Neutrophil (primary cell): Measurements from ENCODE around the gene BIN1.

Experiments
- H3K27ac ChIP-seq: fragments of 200-600 bp; sonication (generic); 2 replicates; pipeline ENCODE4 v1.5.1; 2016; ENCODE audit warnings: mild to moderate bottlenecking, moderate library complexity
- H3K27me3 ChIP-seq: fragments of 200-600 bp; sonication (generic); 2 replicates; pipeline ENCODE4 v1.6.0; 2016; ENCODE audit warnings: mild to moderate bottlenecking
- H3K36me3 ChIP-seq: fragments of 200-600 bp; sonication (generic); 2 replicates; pipeline ENCODE4 v1.5.1; 2017
- H3K4me1 ChIP-seq, 2 experiments: fragments of 200-600 bp in 1 of 2; sonication (generic) in 1 of 2; 1 replicate in 1 of 2; 2 replicates in 1 of 2; pipeline versions ENCODE4 v1.5.1 to v1.6.1; 2013 to 2016; ENCODE audit warnings: low read depth in 1 of 2, low read length in 1 of 2, mild to moderate bottlenecking in 1 of 2, moderate library complexity in 1 of 2; ENCODE audit not compliant: control insufficient read depth in 1 of 2, insufficient read depth in 1 of 2
- H3K4me3 ChIP-seq, 2 experiments: fragments of 200-600 bp in 1 of 2; sonication (generic) in 1 of 2; 1 replicate in 1 of 2; 2 replicates in 1 of 2; pipeline ENCODE4 v1.5.1; 2013 to 2016; ENCODE audit warnings: low read depth in 1 of 2, low read length in 1 of 2, mild to moderate bottlenecking in 1 of 2, moderate library complexity in 1 of 2
- H3K9me3 ChIP-seq: fragments of 200-600 bp; sonication (generic); 2 replicates; pipeline ENCODE4 v1.5.1; 2016
- CTCF ChIP-seq: fragments of 200-600 bp; sonication (generic); IDR thresholded peaks from 2 replicates; pipeline ENCODE4 v1.5.1; 2016; ENCODE audit warnings: antibody characterized with exemption

The BIN1 gene

DNA sequence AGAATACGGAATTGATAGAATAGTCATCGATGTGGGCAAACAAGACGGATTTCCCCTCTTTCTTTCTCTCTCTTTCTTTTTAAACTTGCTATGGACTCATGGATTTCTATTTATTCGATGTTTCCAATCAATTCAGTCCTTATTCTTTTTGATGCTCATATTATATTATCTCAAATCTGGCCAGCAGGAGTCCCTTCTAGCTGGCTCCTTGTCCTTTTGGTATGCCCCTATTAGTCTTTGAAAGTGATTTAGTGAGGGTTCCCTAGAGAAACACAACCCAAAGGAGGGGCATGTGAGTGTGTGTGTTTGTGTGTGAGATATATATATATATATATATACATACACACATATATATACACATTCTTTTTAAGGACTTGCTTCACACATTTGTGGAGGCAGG lies 23.5 kb upstream of the BIN1 start:
- no peak overlapping the region for H3K27ac ChIP-seq
- H3K9me3 ChIP-seq = no peaks in the 10 kb centered on the region
- no peaks in the 10 kb centered on the region for H3K36me3 ChIP-seq
- H3K27me3 ChIP-seq = no peaks in the 10 kb centered on the region
- no peak for TF ChIP-seq CTCF
- no peaks in the 10 kb centered on the region for H3K4me1 ChIP-seq
- no peak overlapping the region for H3K4me3 ChIP-seq

- H3K36me3 ChIP-seq = no peaks in the 10 kb centered on the region
- H3K4me1 ChIP-seq = no peaks in the 10 kb centered on the region
- no peak overlapping the region for H3K4me3 ChIP-seq
- no peaks in the 10 kb centered on the region for H3K27me3 ChIP-seq
- H3K27ac ChIP-seq = no peak overlapping the region
- no peaks in the 10 kb centered on the region for H3K9me3 ChIP-seq
- TF ChIP-seq CTCF = no peak
Measured at GRCh38 chr2:127129937-127130336, 23.0 kb upstream of the BIN1 start.

- H3K36me3 ChIP-seq = no peaks in the 10 kb centered on the region
- no peaks in the 10 kb centered on the region for H3K27me3 ChIP-seq
- no peaks in the 10 kb centered on the region for H3K9me3 ChIP-seq
- H3K4me1 ChIP-seq = no peaks in the 10 kb centered on the region
- no peak for TF ChIP-seq CTCF
- H3K4me3 ChIP-seq = no peak overlapping the region
- H3K27ac ChIP-seq = no peak overlapping the region
Measured at GRCh38 chr2:127128445-127128904, 21.5 kb upstream of the BIN1 start.

DNA sequence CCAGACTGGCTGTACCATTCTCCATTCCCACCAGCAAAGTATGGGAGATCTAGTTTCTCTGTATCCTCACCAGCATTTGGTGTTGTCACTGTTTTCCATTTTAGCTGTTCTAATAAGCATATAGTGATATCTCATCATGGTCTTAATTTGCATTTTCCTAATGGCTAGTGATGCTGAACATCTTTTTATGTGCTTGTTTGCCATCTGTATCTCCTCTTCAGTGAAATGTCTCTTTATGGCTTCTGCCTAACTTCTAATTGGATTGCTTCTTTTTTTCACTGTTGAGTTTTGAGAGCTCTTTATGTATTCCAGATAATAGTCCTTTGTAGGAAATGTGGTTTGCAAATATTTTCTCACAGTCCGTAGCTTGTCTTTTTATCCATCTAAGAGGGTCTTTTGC lies 18.9 kb upstream of the BIN1 start:
- H3K9me3 ChIP-seq = no peaks in the 10 kb centered on the region
- H3K27ac ChIP-seq = no peak overlapping the region
- no peaks in the 10 kb centered on the region for H3K4me1 ChIP-seq
- no peaks in the 10 kb centered on the region for H3K27me3 ChIP-seq
- no peaks in the 10 kb centered on the region for H3K36me3 ChIP-seq
- TF ChIP-seq CTCF = no peak
- H3K4me3 ChIP-seq = no peak overlapping the region

DNA sequence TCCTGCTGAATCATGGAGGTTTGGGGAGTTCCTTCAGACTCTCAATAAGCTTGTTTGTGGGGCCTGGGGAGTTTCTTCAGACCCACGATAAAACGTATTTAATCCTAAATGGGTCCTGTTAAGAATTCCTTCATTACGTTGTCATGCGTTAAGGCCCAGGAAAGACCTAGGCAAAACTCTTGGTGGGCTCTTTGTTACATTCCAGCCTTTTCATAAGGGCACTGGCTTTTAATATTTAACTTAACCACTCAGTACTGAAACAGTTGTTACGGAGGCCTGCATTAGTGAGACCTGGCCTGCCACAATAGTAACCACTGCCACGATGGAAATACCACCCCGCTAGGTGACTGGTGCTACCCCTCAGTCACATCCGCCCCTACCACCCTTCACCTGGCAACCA lies 17.5 kb upstream of the BIN1 start:
- no peak for TF ChIP-seq CTCF
- Histone ChIP-seq H3K27me3 (no peaks in the 10 kb centered on the region), H3K4me1 (no peaks in the 10 kb centered on the region), H3K4me3 (no peak overlapping the region), H3K36me3 (no peaks in the 10 kb centered on the region), H3K9me3 (no peaks in the 10 kb centered on the region), H3K27ac (no peak overlapping the region)
